Caco-2 (cell line): ENCODE data around the gene MAGI1. TPM values are rescaled to one million over a fixed set of nuclear protein-coding genes. Genes with fewer than 3 reads are reported as not detected.

Experiments used
- BruUV-seq: library from RNA; stranded (reverse); fragments of 400-500 nt; replicated peaks from 2 replicates; lab custom pipeline; 2021; lab: Mats Ljungman, UMichigan
- CTCF ChIA-PET: fragments of 300-600 bp; sonication (Branson Sonifier 250); formaldehyde crosslinking; loops from one replicate; lab custom pipeline; 2022; ENCODE audit warnings: antibody characterized with exemption; lab: Charles Lee
- POLR2A ChIA-PET: fragments of 300-600 bp; sonication (Branson Sonifier 250); formaldehyde crosslinking; loops from one replicate; lab custom pipeline; 2022; ENCODE audit warnings: antibody characterized with exemption; lab: Charles Lee
- DNase-seq, 2 experiments: peaks; one replicate each; pipeline versions ENCODE4 v3.0.0 to v3.0.0-alpha.2; 2020 to 2022
- H3K27me3 ChIP-seq: replicated peaks from 2 replicates; pipeline ENCODE4 v1.6.0; 2011; ENCODE audit warnings: low read length; ENCODE audit not compliant: control insufficient read depth, insufficient read depth
- H3K36me3 ChIP-seq: 2 replicates; pipeline ENCODE4 v1.5.1; 2011; ENCODE audit warnings: low read length; ENCODE audit not compliant: control insufficient read depth, insufficient read depth
- H3K4me1 ChIP-seq: fragments of 250-450 bp; sonication (Bioruptor Pico); 2 replicates; pipeline ENCODE4 v1.5.1; 2020; ENCODE audit warnings: mild to moderate bottlenecking
- H3K4me3 ChIP-seq: 2 replicates; pipeline ENCODE4 v1.5.1; 2011; ENCODE audit warnings: low read depth, mild to moderate bottlenecking, control low read depth, low read length
- H3K9me3 ChIP-seq: fragments of 250-450 bp; sonication (Bioruptor Pico); 2 replicates; pipeline ENCODE4 v1.5.1; 2020; ENCODE audit warnings: mild to moderate bottlenecking, moderate library complexity
- H3K27ac Mint-ChIP-seq: one replicate; pipeline ENCODE4 v1.8.0; 2022; ENCODE audit warnings: mixed read lengths; ENCODE audit not compliant: unreplicated experiment
- H3K27me3 Mint-ChIP-seq: one replicate; pipeline ENCODE4 v1.8.0; 2022; ENCODE audit warnings: mixed read lengths; ENCODE audit not compliant: insufficient read depth, unreplicated experiment
- H3K36me3 Mint-ChIP-seq: one replicate; pipeline ENCODE4 v1.8.0; 2022; ENCODE audit warnings: mild to moderate bottlenecking, mixed read lengths; ENCODE audit not compliant: insufficient read depth, unreplicated experiment
- H3K4me1 Mint-ChIP-seq: one replicate; pipeline ENCODE4 v1.8.0; 2022; ENCODE audit warnings: low read depth, mixed read lengths; ENCODE audit not compliant: unreplicated experiment
- H3K4me3 Mint-ChIP-seq: one replicate; pipeline ENCODE4 v1.8.0; 2022; ENCODE audit warnings: mild to moderate bottlenecking, moderate library complexity, mixed read lengths; ENCODE audit not compliant: unreplicated experiment
- H3K9me3 Mint-ChIP-seq: one replicate; pipeline ENCODE4 v1.8.0; 2022; ENCODE audit warnings: mixed read lengths; ENCODE audit not compliant: unreplicated experiment
- intact Hi-C: fragments of 100-400 bp; cut with micrococcal nuclease; formaldehyde crosslinking; loops from one replicate; pipeline ENCODE4 v1.10.0; 2022; ENCODE audit not compliant: unreplicated experiment
- total RNA-seq: library from RNA; stranded (reverse); gene quantifications from 2 replicates; pipeline ENCODE4 v1.2.3, GENCODE V29; 2022
- TF ChIP-seq, protein P1 (sequence below), 2 experiments: fragments of 200-600 bp in 1 of 2; IDR thresholded peaks; 1 replicate in 1 of 2; 2 replicates in 1 of 2; pipeline versions ENCODE4 v1.5.1 to v1.8.0; 2011 to 2022; ENCODE audit warnings: antibody characterized with exemption in 1 of 2, control low read depth in 1 of 2, inconsistent platforms in 1 of 2, low read depth in 1 of 2, low read length in 1 of 2, mild to moderate bottlenecking in 1 of 2, moderate library complexity in 1 of 2; ENCODE audit not compliant: insufficient read depth in 1 of 2, severe bottlenecking in 1 of 2, unreplicated experiment in 1 of 2

MAGI1 gene
- total RNA-seq, 1 experiment from 2014 or later: 64.9 TPM

DNA sequence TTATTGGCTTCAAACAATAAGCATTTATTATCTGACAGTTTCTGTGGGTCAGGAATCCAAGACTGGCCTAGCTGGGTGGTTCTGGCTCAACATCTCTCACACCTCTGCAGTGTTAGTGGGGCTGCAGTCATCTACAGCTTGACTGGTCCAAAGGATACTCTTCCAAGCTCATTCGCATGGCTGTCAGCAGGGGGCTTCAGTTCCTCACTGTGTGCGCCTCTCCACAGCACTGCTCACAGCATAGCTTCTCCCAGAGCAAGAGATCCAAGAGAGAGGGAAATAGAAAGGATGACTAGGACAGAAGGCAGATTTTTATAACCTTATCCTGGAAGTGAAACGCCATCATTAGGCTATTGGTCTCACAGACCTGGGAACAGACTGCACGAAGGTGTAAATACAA lies 64.2 kb downstream of the MAGI1 start:
- CTCF ChIA-PET: no interaction called here
- POLR2A ChIA-PET: no interaction called here
- no peak for DNase-seq
- no peaks in the 10 kb centered on the region for H3K27me3 ChIP-seq
- peaks cover 14% of the 10 kb centered on the region for H3K4me1 Mint-ChIP-seq
- intact Hi-C loops: no loop called here
- no peaks in the 10 kb centered on the region for H3K36me3 ChIP-seq
- H3K4me3 ChIP-seq: no peak overlapping the region
- no peaks in the 10 kb centered on the region for H3K9me3 ChIP-seq
- H3K9me3 Mint-ChIP-seq: no peaks in the 10 kb centered on the region
- TF ChIP-seq, protein P1, sequence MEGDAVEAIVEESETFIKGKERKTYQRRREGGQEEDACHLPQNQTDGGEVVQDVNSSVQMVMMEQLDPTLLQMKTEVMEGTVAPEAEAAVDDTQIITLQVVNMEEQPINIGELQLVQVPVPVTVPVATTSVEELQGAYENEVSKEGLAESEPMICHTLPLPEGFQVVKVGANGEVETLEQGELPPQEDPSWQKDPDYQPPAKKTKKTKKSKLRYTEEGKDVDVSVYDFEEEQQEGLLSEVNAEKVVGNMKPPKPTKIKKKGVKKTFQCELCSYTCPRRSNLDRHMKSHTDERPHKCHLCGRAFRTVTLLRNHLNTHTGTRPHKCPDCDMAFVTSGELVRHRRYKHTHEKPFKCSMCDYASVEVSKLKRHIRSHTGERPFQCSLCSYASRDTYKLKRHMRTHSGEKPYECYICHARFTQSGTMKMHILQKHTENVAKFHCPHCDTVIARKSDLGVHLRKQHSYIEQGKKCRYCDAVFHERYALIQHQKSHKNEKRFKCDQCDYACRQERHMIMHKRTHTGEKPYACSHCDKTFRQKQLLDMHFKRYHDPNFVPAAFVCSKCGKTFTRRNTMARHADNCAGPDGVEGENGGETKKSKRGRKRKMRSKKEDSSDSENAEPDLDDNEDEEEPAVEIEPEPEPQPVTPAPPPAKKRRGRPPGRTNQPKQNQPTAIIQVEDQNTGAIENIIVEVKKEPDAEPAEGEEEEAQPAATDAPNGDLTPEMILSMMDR (IDR thresholded peaks at IDR 0.05; ENCODE audit: insufficient read depth in 1 of 2, low read depth in 1 of 2, low read length in 1 of 2, severe bottlenecking in 1 of 2, unreplicated experiment in 1 of 2): peak in 1 of 2 experiments; percentile 21
- H3K4me3 Mint-ChIP-seq: no peak overlapping the region
- peaks cover 47% of the 10 kb centered on the region for H3K36me3 Mint-ChIP-seq
- peaks cover 14% of the 10 kb centered on the region for H3K4me1 ChIP-seq
- no TSS peak for BruUV-seq
- H3K27ac Mint-ChIP-seq: no peak overlapping the region
- no peaks in the 10 kb centered on the region for H3K27me3 Mint-ChIP-seq

DNA sequence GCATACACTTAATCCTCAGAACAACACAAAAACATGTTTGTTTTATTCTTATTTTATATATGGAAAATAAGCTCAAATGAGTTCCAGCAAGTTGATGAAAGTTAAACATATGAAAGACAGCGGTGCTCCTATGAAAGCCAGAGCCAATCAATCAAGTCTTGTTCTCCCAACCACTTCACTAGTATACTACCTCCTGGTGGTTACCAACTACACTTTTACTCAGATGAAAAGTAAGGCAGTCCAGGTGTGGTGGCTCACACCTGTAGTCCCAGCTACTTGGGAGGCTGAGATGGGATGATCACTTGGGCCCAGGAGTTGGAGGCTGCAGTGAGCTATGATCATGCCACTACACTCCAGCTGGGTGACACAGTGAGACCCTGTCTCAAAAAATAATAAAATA lies 66.0 kb downstream of the MAGI1 start:
- Histone ChIP-seq H3K27me3 (no peaks in the 10 kb centered on the region), H3K9me3 (no peaks in the 10 kb centered on the region), H3K4me1 (peaks cover 25% of the 10 kb centered on the region), H3K4me3 (no peak overlapping the region), H3K36me3 (no peaks in the 10 kb centered on the region)
- DNase-seq: no peak
- no TSS peak for BruUV-seq
- TF ChIP-seq, protein P1 (IDR thresholded peaks at IDR 0.05; ENCODE audit: insufficient read depth in 1 of 2, low read depth in 1 of 2, low read length in 1 of 2, severe bottlenecking in 1 of 2, unreplicated experiment in 1 of 2): no peak
- no peak overlapping the region for H3K27ac Mint-ChIP-seq
- POLR2A ChIA-PET: no interaction called here
- H3K4me1 Mint-ChIP-seq: peaks cover 18% of the 10 kb centered on the region
- H3K4me3 Mint-ChIP-seq: no peak overlapping the region
- H3K36me3 Mint-ChIP-seq: peaks cover 41% of the 10 kb centered on the region
- no peaks in the 10 kb centered on the region for H3K9me3 Mint-ChIP-seq
- CTCF ChIA-PET: interaction anchor here (0.6 kb wide), 2 partner anchors 11 to 19 kb away, joined by 3 read pairs; no protein-coding TSS in a partner anchor
- intact Hi-C loops: no loop called here
- no peaks in the 10 kb centered on the region for H3K27me3 Mint-ChIP-seq

DNA sequence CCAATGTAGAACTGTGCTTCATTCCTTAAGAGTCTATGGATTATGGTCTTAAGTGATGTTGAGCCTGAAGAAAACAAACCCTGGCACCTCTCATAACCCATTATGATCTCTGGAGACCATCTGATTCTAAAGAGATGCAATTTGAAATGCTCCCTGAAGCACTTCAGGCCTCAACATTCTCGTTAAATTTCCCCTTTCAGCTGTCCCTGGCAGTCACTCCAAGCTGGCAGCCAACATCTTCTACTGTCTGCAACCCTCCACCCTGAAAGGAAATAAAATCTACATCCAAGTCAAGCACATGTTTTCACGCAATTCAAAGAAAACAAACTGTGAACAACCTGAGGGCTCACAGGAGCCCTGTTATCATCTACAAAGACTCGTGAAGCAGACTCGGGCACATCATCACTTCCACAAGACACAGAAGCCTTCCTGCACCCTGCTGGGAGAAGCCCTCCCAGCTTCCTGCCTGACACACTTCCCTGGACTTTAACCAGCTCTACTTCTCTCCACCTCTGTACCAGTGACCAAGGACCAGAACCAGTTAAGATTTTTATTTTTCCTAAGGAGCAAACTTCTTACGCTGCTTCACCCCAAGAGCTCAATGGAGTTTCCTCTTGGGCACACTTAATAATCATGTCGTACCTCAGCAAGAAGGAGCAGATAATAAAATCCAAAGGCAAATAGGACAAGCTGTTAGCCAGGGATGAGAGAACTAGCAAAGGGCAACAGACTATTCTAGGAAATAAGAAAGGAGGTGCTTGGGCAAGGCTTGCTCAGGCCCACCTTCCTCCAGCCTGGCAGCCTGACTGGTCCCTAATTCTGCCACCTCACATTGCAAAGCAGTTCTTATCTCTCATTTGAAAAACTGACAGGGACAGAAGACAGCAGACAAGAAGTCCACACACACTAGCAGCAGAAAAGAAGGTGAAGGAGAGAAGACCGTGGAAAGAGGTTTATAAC lies 67.1 kb downstream of the MAGI1 start:
- no peaks in the 10 kb centered on the region for H3K9me3 Mint-ChIP-seq
- no peak overlapping the region for H3K27ac Mint-ChIP-seq
- no peaks in the 10 kb centered on the region for H3K9me3 ChIP-seq
- no peak for DNase-seq
- no peaks in the 10 kb centered on the region for H3K27me3 Mint-ChIP-seq
- H3K36me3 ChIP-seq: no peaks in the 10 kb centered on the region
- H3K4me1 Mint-ChIP-seq: peaks cover 23% of the 10 kb centered on the region
- BruUV-seq: no TSS peak
- TF ChIP-seq, protein P1 (IDR thresholded peaks at IDR 0.05; ENCODE audit: insufficient read depth in 1 of 2, low read depth in 1 of 2, low read length in 1 of 2, severe bottlenecking in 1 of 2, unreplicated experiment in 1 of 2): no peak
- intact Hi-C loops: no loop called here
- peaks cover 28% of the 10 kb centered on the region for H3K4me1 ChIP-seq
- no peaks in the 10 kb centered on the region for H3K27me3 ChIP-seq
- H3K4me3 ChIP-seq: no peak overlapping the region
- H3K4me3 Mint-ChIP-seq: no peak overlapping the region
- ChIA-PET CTCF (interaction anchor here (0.6 kb wide), 1 partner anchor 28 kb away, joined by 9 read pairs; no protein-coding TSS in a partner anchor), POLR2A (no interaction called here)
- H3K36me3 Mint-ChIP-seq: peaks cover 37% of the 10 kb centered on the region
